Measurements from ENCODE around the gene PHF23.

GRCh38 chr17:7254511-7254910 lies 15.3 kb upstream of the PHF23 start:
- TF ChIP-seq CTCF (IDR thresholded peaks at IDR 0.05): no peak
- no peak for TF ChIP-seq POLR2A (IDR thresholded peaks at IDR 0.05)
